Gastroesophageal sphincter (tissue), 4 donors: ENCODE results near the gene DYRK1B. TPM values are rescaled to one million over a fixed set of nuclear protein-coding genes. Genes with fewer than 3 reads are reported as not detected.

Experiments used
- ATAC-seq: fragments of 150-250 bp; one replicate; pipeline ENCODE4 v1.9.1; 2016; ENCODE audit warnings: mild to moderate bottlenecking, moderate library complexity
- H3K27ac ChIP-seq, 4 donors: fragments of 200-600 bp; sonication (generic) in 3 of 4; 1 replicate in 3 of 4; 2 replicates in 1 of 4; pipeline ENCODE4 v1.5.1; 2016 to 2019
- H3K27me3 ChIP-seq: fragments of 200-600 bp; sonication (generic); one replicate; pipeline ENCODE4 v1.5.1; 2019
- H3K36me3 ChIP-seq, 2 donors: fragments of 200-600 bp; sonication (generic); one replicate each; pipeline ENCODE4 v1.5.1; 2019; ENCODE audit warnings: control low read depth in 1 of 2
- H3K4me1 ChIP-seq, 3 donors: fragments of 200-600 bp; sonication (generic); 1 replicate in 2 of 3; 2 replicates in 1 of 3; pipeline ENCODE4 v1.5.1; 2016 to 2019; ENCODE audit warnings: control low read depth in 2 of 3
- H3K4me3 ChIP-seq, 2 donors: fragments of 200-600 bp; sonication (generic); one replicate each; pipeline ENCODE4 v1.5.1; 2019; ENCODE audit warnings: mild to moderate bottlenecking in 1 of 2, moderate library complexity in 1 of 2
- H3K9me3 ChIP-seq, 3 donors: fragments of 200-600 bp; sonication (generic); one replicate each; pipeline ENCODE4 v1.5.1; 2017 to 2019; ENCODE audit warnings: control low read depth in 2 of 3
- EP300 ChIP-seq: sonication (generic); formaldehyde crosslinking; IDR thresholded peaks from one replicate; pipeline ENCODE4 v1.6.1; 2017; ENCODE audit warnings: antibody characterized with exemption, mild to moderate bottlenecking
- POLR2A ChIP-seq, 2 donors: fragments of 450-650 bp; IDR thresholded peaks; one replicate each; pipeline ENCODE4 v1.6.1; 2017; ENCODE audit warnings: antibody characterized with exemption in 2 of 2, mild to moderate bottlenecking in 2 of 2, moderate library complexity in 1 of 2
- POLR2AphosphoS5 ChIP-seq: sonication (generic); formaldehyde crosslinking; IDR thresholded peaks from one replicate; pipeline ENCODE4 v1.6.1; 2017; ENCODE audit warnings: antibody characterized with exemption
- WGBS, 2 donors: methylation state at CpG; one replicate each; pipeline ENCODE4 v1.1.5; 2018; ENCODE audit warnings: low coverage in 1 of 2; 5-methylcytosine and 5-hydroxymethylcytosine counted together
- total RNA-seq, 4 donors: library from RNA; depleted of rRNA; stranded (reverse); fragments of >200 nt; gene quantifications; one replicate each; pipeline ENCODE4 v1.1.0, GENCODE V29; 2016
- TF ChIP-seq, protein P1 (sequence below), 4 experiments: fragments of 200-600 bp in 2 of 4; fragments of 450-650 bp in 2 of 4; sonication (generic) in 1 of 4; IDR thresholded peaks; one replicate each; pipeline ENCODE4 v1.5.1; 2017 to 2019; ENCODE audit warnings: antibody characterized with exemption in 4 of 4, mild to moderate bottlenecking in 2 of 4, moderate library complexity in 2 of 4

DYRK1B gene
- total RNA-seq, 4 donors from 2014 or later, result 8.6 to 19.4 (median 11.4) TPM

- ATAC-seq, result no peak
- Histone ChIP-seq H3K36me3 (peaks cover 0 to 77% of the 10 kb centered on the region in 2 donors), H3K4me1 (peaks cover 0 to 30% (median 10%) of the 10 kb centered on the region in 3 donors), H3K4me3 (peak overlapping the region; percentile 87 to 99), H3K9me3 (no peaks in the 10 kb centered on the region), H3K27ac (peak overlapping the region; percentile 25 to 91 (median 86)), H3K27me3 (no peaks in the 10 kb centered on the region)
- TF ChIP-seq EP300 (no peak), POLR2A (IDR thresholded peaks at IDR 0.05) (no peak), POLR2AphosphoS5 (no peak)
- TF ChIP-seq, protein P1, sequence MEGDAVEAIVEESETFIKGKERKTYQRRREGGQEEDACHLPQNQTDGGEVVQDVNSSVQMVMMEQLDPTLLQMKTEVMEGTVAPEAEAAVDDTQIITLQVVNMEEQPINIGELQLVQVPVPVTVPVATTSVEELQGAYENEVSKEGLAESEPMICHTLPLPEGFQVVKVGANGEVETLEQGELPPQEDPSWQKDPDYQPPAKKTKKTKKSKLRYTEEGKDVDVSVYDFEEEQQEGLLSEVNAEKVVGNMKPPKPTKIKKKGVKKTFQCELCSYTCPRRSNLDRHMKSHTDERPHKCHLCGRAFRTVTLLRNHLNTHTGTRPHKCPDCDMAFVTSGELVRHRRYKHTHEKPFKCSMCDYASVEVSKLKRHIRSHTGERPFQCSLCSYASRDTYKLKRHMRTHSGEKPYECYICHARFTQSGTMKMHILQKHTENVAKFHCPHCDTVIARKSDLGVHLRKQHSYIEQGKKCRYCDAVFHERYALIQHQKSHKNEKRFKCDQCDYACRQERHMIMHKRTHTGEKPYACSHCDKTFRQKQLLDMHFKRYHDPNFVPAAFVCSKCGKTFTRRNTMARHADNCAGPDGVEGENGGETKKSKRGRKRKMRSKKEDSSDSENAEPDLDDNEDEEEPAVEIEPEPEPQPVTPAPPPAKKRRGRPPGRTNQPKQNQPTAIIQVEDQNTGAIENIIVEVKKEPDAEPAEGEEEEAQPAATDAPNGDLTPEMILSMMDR (IDR thresholded peaks at IDR 0.05), result no peak
- 14 to 59% methylated on average over 2 to 5 of the region's 5 CpGs for WGBS, 2 donors
Observed at GRCh38 chr19:39832341-39833083, 1.4 kb downstream of the DYRK1B start.

DNA sequence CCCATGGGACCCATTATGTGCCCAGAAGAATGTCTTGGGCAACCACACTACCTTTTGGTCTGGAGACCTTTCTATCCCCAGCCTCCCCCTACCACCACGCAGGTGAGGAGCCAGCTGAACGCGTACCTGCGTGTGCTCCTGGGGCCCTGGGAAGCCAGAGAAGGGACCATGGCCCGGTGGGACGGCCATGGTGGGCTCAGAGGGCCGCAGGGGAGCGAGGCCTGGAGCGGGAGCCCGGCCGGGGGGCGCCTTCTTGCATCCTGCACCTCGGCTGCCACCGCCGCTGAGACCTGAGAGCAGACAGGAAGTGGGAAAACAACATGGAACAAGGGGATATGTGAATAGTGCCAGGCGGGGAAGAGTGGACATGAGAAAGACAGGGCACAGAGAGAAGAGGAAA is 2.3 kb downstream of the DYRK1B start:
- no peak overlapping the region for H3K4me3 ChIP-seq
- H3K27ac ChIP-seq, result peak overlapping the region in 1 of 4 donors; percentile 7
- peaks cover 0 to 30% (median 10%) of the 10 kb centered on the region in 3 donors for H3K4me1 ChIP-seq
- H3K27me3 ChIP-seq, result no peaks in the 10 kb centered on the region
- ATAC-seq, result no peak
- no peaks in the 10 kb centered on the region for H3K9me3 ChIP-seq
- no peak for TF ChIP-seq POLR2AphosphoS5
- no peak for TF ChIP-seq POLR2A (IDR thresholded peaks at IDR 0.05)
- TF ChIP-seq, protein P1 (IDR thresholded peaks at IDR 0.05), result no peak
- TF ChIP-seq EP300, result no peak
- H3K36me3 ChIP-seq, result peaks cover 0 to 77% of the 10 kb centered on the region in 2 donors
- 67 to 93% methylated on average over 1 to 3 of the region's 16 CpGs for WGBS, 2 donors

- no peak overlapping the region for H3K27ac ChIP-seq
- no peak for ATAC-seq
- H3K4me1 ChIP-seq, result peaks cover 0 to 30% (median 10%) of the 10 kb centered on the region in 3 donors
- no peaks in the 10 kb centered on the region for H3K9me3 ChIP-seq
- H3K36me3 ChIP-seq, result peaks cover 0 to 77% of the 10 kb centered on the region in 2 donors
- TF ChIP-seq EP300 (no peak), POLR2AphosphoS5 (no peak), POLR2A (IDR thresholded peaks at IDR 0.05) (no peak)
- TF ChIP-seq, protein P1 (IDR thresholded peaks at IDR 0.05), result no peak
- no peaks in the 10 kb centered on the region for H3K27me3 ChIP-seq
- no peak overlapping the region for H3K4me3 ChIP-seq
Observed at GRCh38 chr19:39830847-39831246, 3.1 kb downstream of the DYRK1B start.

- ATAC-seq, result no peak
- Histone ChIP-seq H3K27me3 (no peaks in the 10 kb centered on the region), H3K4me3 (no peak overlapping the region), H3K4me1 (peaks cover 0 to 31% (median 10%) of the 10 kb centered on the region in 3 donors), H3K9me3 (no peaks in the 10 kb centered on the region), H3K27ac (no peak overlapping the region), H3K36me3 (peaks cover 0 to 77% of the 10 kb centered on the region in 2 donors)
- TF ChIP-seq EP300 (no peak), POLR2AphosphoS5 (no peak)
- WGBS, 2 donors, result 92% methylated on average over 5 of the region's 18 CpGs; no CpG with 5 or more reads in 1 of the 2 donors
Observed at GRCh38 chr19:39830406-39830805, 3.6 kb downstream of the DYRK1B start.

DNA sequence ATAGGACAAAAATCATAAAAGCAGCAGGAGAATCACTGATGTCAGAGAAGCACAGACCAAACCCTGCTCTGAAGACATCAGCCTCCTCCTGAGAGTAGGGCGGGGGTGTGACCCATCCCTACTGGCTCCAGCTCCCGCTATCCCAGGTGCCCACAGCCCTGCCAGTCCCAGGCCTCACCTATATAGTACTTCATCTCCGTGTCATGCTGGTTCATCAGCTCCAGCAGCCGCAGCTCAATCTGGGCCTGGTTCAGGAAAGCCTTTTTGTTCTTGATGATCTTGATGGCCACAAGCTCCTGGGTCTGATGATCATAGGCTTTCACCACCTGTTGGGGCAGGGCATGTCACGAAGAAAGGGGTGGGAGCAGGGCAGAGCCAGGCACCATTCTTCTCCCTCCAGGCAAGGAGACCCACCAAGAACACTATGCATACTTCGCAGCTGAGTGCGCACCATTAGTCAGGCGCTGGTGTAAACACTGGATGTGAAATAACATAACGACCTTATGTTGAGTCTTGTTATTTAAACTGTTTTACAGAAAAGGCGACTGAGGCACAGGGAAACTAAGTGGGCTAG is 4.2 kb downstream of the DYRK1B start:
- TF ChIP-seq POLR2AphosphoS5 (no peak), POLR2A (IDR thresholded peaks at IDR 0.05) (no peak), EP300 (no peak)
- TF ChIP-seq, protein P1 (IDR thresholded peaks at IDR 0.05), result no peak
- Histone ChIP-seq H3K4me3 (no peak overlapping the region), H3K9me3 (no peaks in the 10 kb centered on the region), H3K4me1 (peaks cover 0 to 37% (median 10%) of the 10 kb centered on the region in 3 donors), H3K36me3 (peaks cover 0 to 73% of the 10 kb centered on the region in 2 donors), H3K27ac (no peak overlapping the region), H3K27me3 (no peaks in the 10 kb centered on the region)
- ATAC-seq, result no peak
- 86 to 90% methylated on average over 3 to 6 of the region's 10 CpGs for WGBS, 2 donors
